Measurements from ENCODE around the gene VEGFC. TPM values are rescaled to one million over a fixed set of nuclear protein-coding genes. Genes with fewer than 3 reads are reported as not detected.

VEGFC gene
- total and polyA plus RNA-seq, 7 donors, result 2.4 to 11.1 (median 4.8) TPM; not detected in 1

DNA sequence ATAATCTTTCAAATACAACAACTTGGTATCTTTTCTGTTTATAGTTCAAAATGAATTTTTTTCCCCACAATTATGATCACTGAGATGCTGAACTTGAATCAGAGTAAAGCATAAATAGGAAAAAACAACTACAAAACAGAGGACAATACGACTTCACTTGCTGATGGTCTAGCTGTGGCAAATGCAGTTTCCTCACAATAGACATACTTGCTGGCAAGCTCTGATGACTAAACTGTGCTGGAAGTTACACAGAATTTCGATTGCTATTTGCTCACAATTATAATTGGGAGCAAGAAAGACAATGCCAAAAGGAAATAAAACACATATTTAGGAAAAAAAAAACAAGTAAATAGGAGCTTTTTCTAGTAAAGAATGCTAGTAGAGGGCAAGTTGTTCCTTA, 14.7 kb downstream of the VEGFC start:
- WGBS, 2 donors, result 13 to 41% methylated on average over 2 of the region's 2 CpGs
- DNase-seq, result no peak
- H3K27me3 ChIP-seq, result no peaks in the 10 kb centered on the region
- TF ChIP-seq POLR2A (IDR thresholded peaks at IDR 0.05), result no peak
- no peak for TF ChIP-seq POLR2AphosphoS5 (IDR thresholded peaks at IDR 0.05)
- TF ChIP-seq EP300 (IDR thresholded peaks at IDR 0.05), result no peak
- TF ChIP-seq, protein P1, sequence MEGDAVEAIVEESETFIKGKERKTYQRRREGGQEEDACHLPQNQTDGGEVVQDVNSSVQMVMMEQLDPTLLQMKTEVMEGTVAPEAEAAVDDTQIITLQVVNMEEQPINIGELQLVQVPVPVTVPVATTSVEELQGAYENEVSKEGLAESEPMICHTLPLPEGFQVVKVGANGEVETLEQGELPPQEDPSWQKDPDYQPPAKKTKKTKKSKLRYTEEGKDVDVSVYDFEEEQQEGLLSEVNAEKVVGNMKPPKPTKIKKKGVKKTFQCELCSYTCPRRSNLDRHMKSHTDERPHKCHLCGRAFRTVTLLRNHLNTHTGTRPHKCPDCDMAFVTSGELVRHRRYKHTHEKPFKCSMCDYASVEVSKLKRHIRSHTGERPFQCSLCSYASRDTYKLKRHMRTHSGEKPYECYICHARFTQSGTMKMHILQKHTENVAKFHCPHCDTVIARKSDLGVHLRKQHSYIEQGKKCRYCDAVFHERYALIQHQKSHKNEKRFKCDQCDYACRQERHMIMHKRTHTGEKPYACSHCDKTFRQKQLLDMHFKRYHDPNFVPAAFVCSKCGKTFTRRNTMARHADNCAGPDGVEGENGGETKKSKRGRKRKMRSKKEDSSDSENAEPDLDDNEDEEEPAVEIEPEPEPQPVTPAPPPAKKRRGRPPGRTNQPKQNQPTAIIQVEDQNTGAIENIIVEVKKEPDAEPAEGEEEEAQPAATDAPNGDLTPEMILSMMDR (IDR thresholded peaks at IDR 0.05), result no peak
- peaks cover 0 to 10% (median 0%) of the 10 kb centered on the region in 4 donors for H3K4me1 ChIP-seq
- intact Hi-C loops (cut with DNase I), result no loop called here
- H3K27ac ChIP-seq, result no peak overlapping the region
- no peak overlapping the region for H3K4me3 ChIP-seq
- no peaks in the 10 kb centered on the region for H3K9me3 ChIP-seq
- no peaks in the 10 kb centered on the region for H3K36me3 ChIP-seq

DNA sequence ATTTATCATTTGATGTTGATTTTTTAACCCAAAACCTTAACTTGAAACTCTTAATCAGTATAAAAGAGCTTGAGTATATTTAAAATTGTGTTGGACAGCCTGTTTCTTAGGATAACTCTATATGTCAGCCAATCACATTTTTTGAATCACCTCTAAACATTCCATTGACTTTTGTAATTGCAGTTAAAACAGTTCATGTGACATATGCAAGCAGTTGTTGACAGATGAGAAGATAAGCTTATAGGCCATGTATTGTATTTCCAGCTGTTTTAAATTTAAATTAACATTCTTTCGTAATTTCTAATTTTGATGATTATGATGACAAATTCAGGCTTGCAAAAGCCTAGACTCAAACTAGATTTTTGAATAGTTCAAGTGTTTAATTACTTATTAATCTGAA, 17.4 kb downstream of the VEGFC start:
- H3K36me3 ChIP-seq, result no peaks in the 10 kb centered on the region
- no peak overlapping the region for H3K27ac ChIP-seq
- no peak for TF ChIP-seq POLR2AphosphoS5 (IDR thresholded peaks at IDR 0.05)
- no peak for TF ChIP-seq EP300 (IDR thresholded peaks at IDR 0.05)
- TF ChIP-seq POLR2A (IDR thresholded peaks at IDR 0.05), result no peak
- TF ChIP-seq, protein P1 (IDR thresholded peaks at IDR 0.05), result no peak
- H3K4me1 ChIP-seq, result no peaks in the 10 kb centered on the region
- no peaks in the 10 kb centered on the region for H3K27me3 ChIP-seq
- WGBS, 2 donors, result 85 to 97% methylated on average over 1 of the region's 1 CpG
- H3K4me3 ChIP-seq, result no peak overlapping the region
- no peaks in the 10 kb centered on the region for H3K9me3 ChIP-seq
- intact Hi-C loops (cut with DNase I), result no loop called here
- no peak for DNase-seq

DNA sequence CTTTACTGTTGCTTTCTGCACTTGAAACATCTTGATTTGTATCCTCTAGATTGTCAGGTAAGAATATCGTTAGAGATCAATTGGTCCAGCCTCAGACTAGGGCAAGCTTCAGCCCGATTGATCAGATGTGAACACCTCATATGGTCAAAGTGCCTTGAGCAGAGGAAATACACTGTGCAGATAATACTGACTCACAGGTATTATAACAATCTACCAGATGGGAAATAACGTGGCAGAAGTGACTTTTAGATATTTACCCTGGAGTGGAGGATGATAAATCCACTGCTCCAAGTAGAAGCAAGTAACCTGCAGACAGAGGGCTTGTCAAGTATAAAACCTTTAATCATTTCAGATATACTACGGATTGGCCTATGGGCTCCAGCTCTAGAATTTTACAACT, 17.9 kb downstream of the VEGFC start:
- Histone ChIP-seq H3K4me3 (no peak overlapping the region), H3K27me3 (no peaks in the 10 kb centered on the region), H3K36me3 (no peaks in the 10 kb centered on the region), H3K4me1 (no peaks in the 10 kb centered on the region), H3K9me3 (no peaks in the 10 kb centered on the region), H3K27ac (no peak overlapping the region)
- TF ChIP-seq EP300 (IDR thresholded peaks at IDR 0.05), result no peak
- TF ChIP-seq, protein P1 (IDR thresholded peaks at IDR 0.05), result no peak
- DNase-seq, result no peak
- 48 to 70% methylated on average over 4 of the region's 4 CpGs for WGBS, 2 donors
- intact Hi-C loops (cut with DNase I), result no loop called here

DNA sequence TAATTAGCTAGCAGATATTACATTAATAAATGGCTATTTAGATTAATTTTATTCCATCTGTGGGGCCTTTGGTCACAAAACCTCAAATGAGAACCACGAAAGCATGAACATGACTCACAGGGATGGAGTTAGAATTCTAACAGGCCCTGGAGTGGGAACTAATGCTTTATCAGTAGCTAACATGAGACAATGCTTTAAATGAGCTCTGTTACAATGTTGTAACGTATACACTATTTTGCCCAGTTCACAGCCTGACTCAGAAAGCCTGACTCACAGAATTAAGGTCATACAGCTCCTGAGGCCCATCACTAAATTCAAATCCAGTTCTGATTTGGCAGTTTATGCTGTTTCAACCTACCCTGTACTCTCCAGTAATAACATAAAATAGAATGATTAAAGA, 23.2 kb downstream of the VEGFC start:
- H3K36me3 ChIP-seq, result no peaks in the 10 kb centered on the region
- DNase-seq, result no peak
- H3K4me3 ChIP-seq, result no peak overlapping the region
- WGBS, 2 donors, result 62 to 71% methylated on average over 2 of the region's 2 CpGs
- peaks cover 0 to 2% (median 0%) of the 10 kb centered on the region in 4 donors for H3K9me3 ChIP-seq
- H3K27ac ChIP-seq, result no peak overlapping the region
- no peaks in the 10 kb centered on the region for H3K4me1 ChIP-seq
- TF ChIP-seq POLR2AphosphoS5 (IDR thresholded peaks at IDR 0.05), result no peak
- no peak for TF ChIP-seq EP300 (IDR thresholded peaks at IDR 0.05)
- no peak for TF ChIP-seq POLR2A (IDR thresholded peaks at IDR 0.05)
- TF ChIP-seq, protein P1 (IDR thresholded peaks at IDR 0.05), result no peak
- H3K27me3 ChIP-seq, result no peaks in the 10 kb centered on the region
- intact Hi-C loops (cut with DNase I), result no loop called here

DNA sequence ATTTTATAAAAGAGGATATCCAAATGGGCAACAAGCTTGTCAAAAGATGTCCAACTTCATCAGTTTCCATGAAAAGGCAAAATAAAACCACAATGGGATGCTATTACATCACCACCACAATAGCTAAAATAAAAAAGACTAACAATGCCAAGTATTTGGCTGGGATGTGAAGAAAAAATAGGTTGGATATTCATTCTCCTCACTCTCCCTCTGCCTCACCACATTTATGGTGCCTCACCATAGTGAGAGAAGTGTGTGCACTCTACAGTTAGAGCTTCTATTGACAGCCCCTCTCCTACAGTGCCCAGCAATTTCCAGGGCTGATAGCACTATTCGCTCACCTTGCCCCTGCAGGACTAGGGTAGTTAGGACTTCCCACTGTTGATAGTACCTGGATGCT, 25.5 kb downstream of the VEGFC start:
- 95 to 96% methylated on average over 1 of the region's 1 CpG for WGBS, 2 donors
- H3K27me3 ChIP-seq, result no peaks in the 10 kb centered on the region
- TF ChIP-seq POLR2AphosphoS5 (IDR thresholded peaks at IDR 0.05) (no peak), POLR2A (IDR thresholded peaks at IDR 0.05) (no peak), EP300 (IDR thresholded peaks at IDR 0.05) (no peak)
- TF ChIP-seq, protein P1 (IDR thresholded peaks at IDR 0.05), result no peak

More for the DNA sequence above, 25.5 kb downstream of the VEGFC start:
- peaks cover 0 to 2% (median 0%) of the 10 kb centered on the region in 4 donors for H3K9me3 ChIP-seq
- no peak overlapping the region for H3K4me3 ChIP-seq
- H3K36me3 ChIP-seq, result no peaks in the 10 kb centered on the region
- intact Hi-C loops (cut with DNase I), result no loop called here
- DNase-seq, result no peak
- no peak overlapping the region for H3K27ac ChIP-seq
- H3K4me1 ChIP-seq, result no peaks in the 10 kb centered on the region
